ENCODE measurements around the gene DYNLT5.
A peak's percentile ranks its signal among the peaks of the same experiment; 100 is the strongest.

DYNLT5 gene

GRCh38 chr1:66747501-66747900 lies 4.8 kb upstream of the DYNLT5 start:
- no peak for TF ChIP-seq CTCF (IDR thresholded peaks at IDR 0.05; ENCODE audit: control extremely low read depth, extremely low read depth, low read depth, missing control alignments)
- CTCF ChIA-PET: interaction anchor here (1.0 to 1.4 kb wide), 6 partner anchors 9 to 22 kb away, joined by 3 to 5 read pairs (median 3); no protein-coding TSS in a partner anchor
- DNase-seq (ENCODE audit: extremely low spot score): no peak
- POLR2A ChIA-PET: no interaction called here

- ChIA-PET POLR2A (no interaction called here), CTCF (interaction anchor here (0.8 to 2.4 kb wide), 5 partner anchors 13 to 398 kb away, joined by 3 to 9 read pairs (median 3); no protein-coding TSS in a partner anchor)
- no peak for DNase-seq (ENCODE audit: extremely low spot score)
- TF ChIP-seq CTCF (IDR thresholded peaks at IDR 0.05; ENCODE audit: control extremely low read depth, extremely low read depth, low read depth, missing control alignments): no peak
Observed at GRCh38 chr1:66750577-66750976, 1.7 kb upstream of the DYNLT5 start.

- DNase-seq (ENCODE audit: extremely low spot score): no peak
- no peak for TF ChIP-seq CTCF (IDR thresholded peaks at IDR 0.05; ENCODE audit: control extremely low read depth, extremely low read depth, low read depth, missing control alignments)
- CTCF ChIA-PET: interaction anchor here (1.1 to 2.4 kb wide), 3 partner anchors 13 to 25 kb away, joined by 3 to 9 read pairs (median 5); no protein-coding TSS in a partner anchor
- POLR2A ChIA-PET: no interaction called here
Observed at GRCh38 chr1:66751160-66751559, 1.1 kb upstream of the DYNLT5 start.

- ChIA-PET POLR2A (no interaction called here), CTCF (interaction anchor here (1.0 to 2.1 kb wide), 6 partner anchors 10 to 1014 kb away, joined by 3 to 10 read pairs (median 4); no protein-coding TSS in a partner anchor)
- no peak for DNase-seq (ENCODE audit: extremely low spot score)
- no peak for TF ChIP-seq CTCF (IDR thresholded peaks at IDR 0.05; ENCODE audit: control extremely low read depth, extremely low read depth, low read depth, missing control alignments)
Observed at GRCh38 chr1:66752671-66753371, 562 bp downstream of the DYNLT5 start.

- no peak for DNase-seq (ENCODE audit: extremely low spot score)
- CTCF ChIA-PET: interaction anchor here (0.8 to 2.8 kb wide), 11 partner anchors 7 to 743 kb away, joined by 3 to 13 read pairs (median 5); no protein-coding TSS in a partner anchor
- POLR2A ChIA-PET: no interaction called here
- no peak for TF ChIP-seq CTCF (IDR thresholded peaks at IDR 0.05; ENCODE audit: control extremely low read depth, extremely low read depth, low read depth, missing control alignments)
Observed at GRCh38 chr1:66757722-66758240, 5.5 kb downstream of the DYNLT5 start.

- peak; percentile 56 for DNase-seq (ENCODE audit: extremely low spot score)
- POLR2A ChIA-PET: no interaction called here
- CTCF ChIA-PET: interaction anchor here (0.8 to 2.8 kb wide), 10 partner anchors 11 to 742 kb away, joined by 3 to 13 read pairs (median 5); no protein-coding TSS in a partner anchor
- no peak for TF ChIP-seq CTCF (IDR thresholded peaks at IDR 0.05; ENCODE audit: control extremely low read depth, extremely low read depth, low read depth, missing control alignments)
Observed at GRCh38 chr1:66758241-66758755, 6.0 kb downstream of the DYNLT5 start.

All from GM10248 (cell line).